Measurements from ENCODE around the gene PIK3CD. TPM values are rescaled to one million over a fixed set of nuclear protein-coding genes. Genes with fewer than 3 reads are reported as not detected.

The PIK3CD gene
- total and polyA plus RNA-seq, 2 experiments from 2014 or later: 6.6 to 32.1 TPM

GRCh38 chr1:9629445-9630201 lies 21.9 kb upstream of the PIK3CD start:
- no peak overlapping the region for H3K27ac ChIP-seq (ENCODE audit: low read depth)
- Mint-ChIP-seq H3K4me1 (peaks cover 9% of the 10 kb centered on the region; the same call in 2 of the 3 replicates), H3K27me3 (ENCODE audit: insufficient read depth, low read depth, poor library complexity) (peaks cover 19% of the 10 kb centered on the region), H3K4me3 (no peak overlapping the region), H3K9me3 (0 out of 3 replicates have a peak, but pooled peaks cover 2% of the 10 kb centered on the region), H3K27ac (no peak overlapping the region), H3K36me3 (ENCODE audit: low read depth) (no peaks in the 10 kb centered on the region; the same call in 2 of the 3 replicates)
- H3K4me2 ChIP-seq: no peak overlapping the region
- no peak overlapping the region for H3K4me3 ChIP-seq
- H3K9me2 ChIP-seq (ENCODE audit: insufficient read depth): no peaks in the 10 kb centered on the region
- TF ChIP-seq POLR2AphosphoS5 (IDR thresholded peaks at IDR 0.05; ENCODE audit: low read depth) (no peak), STAT1 (IDR thresholded peaks at IDR 0.05; ENCODE audit: unreplicated experiment) (no peak), EZH2phosphoT487 (IDR thresholded peaks at IDR 0.05; ENCODE audit: unreplicated experiment) (no peak), NANOG (IDR thresholded peaks at IDR 0.05; ENCODE audit: borderline replicate concordance) (no peak), EZH2 (IDR thresholded peaks at IDR 0.05; ENCODE audit: low read depth, unreplicated experiment) (no peak), CREB1 (CRISPR knock-in tag; IDR thresholded peaks at IDR 0.05; ENCODE audit: low read depth) (no peak), ZNF114 (CRISPR knock-in tag; IDR thresholded peaks at IDR 0.05) (no peak), JUNB (IDR thresholded peaks at IDR 0.05; ENCODE audit: unreplicated experiment) (no peak), ZNF331 (CRISPR knock-in tag; IDR thresholded peaks at IDR 0.05; ENCODE audit: low read depth) (no peak), ETS1 (IDR thresholded peaks at IDR 0.05) (no peak)
- TF ChIP-seq, protein P1, sequence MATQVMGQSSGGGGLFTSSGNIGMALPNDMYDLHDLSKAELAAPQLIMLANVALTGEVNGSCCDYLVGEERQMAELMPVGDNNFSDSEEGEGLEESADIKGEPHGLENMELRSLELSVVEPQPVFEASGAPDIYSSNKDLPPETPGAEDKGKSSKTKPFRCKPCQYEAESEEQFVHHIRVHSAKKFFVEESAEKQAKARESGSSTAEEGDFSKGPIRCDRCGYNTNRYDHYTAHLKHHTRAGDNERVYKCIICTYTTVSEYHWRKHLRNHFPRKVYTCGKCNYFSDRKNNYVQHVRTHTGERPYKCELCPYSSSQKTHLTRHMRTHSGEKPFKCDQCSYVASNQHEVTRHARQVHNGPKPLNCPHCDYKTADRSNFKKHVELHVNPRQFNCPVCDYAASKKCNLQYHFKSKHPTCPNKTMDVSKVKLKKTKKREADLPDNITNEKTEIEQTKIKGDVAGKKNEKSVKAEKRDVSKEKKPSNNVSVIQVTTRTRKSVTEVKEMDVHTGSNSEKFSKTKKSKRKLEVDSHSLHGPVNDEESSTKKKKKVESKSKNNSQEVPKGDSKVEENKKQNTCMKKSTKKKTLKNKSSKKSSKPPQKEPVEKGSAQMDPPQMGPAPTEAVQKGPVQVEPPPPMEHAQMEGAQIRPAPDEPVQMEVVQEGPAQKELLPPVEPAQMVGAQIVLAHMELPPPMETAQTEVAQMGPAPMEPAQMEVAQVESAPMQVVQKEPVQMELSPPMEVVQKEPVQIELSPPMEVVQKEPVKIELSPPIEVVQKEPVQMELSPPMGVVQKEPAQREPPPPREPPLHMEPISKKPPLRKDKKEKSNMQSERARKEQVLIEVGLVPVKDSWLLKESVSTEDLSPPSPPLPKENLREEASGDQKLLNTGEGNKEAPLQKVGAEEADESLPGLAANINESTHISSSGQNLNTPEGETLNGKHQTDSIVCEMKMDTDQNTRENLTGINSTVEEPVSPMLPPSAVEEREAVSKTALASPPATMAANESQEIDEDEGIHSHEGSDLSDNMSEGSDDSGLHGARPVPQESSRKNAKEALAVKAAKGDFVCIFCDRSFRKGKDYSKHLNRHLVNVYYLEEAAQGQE (IDR thresholded peaks at IDR 0.05; ENCODE audit: unreplicated experiment): no peak
- TF ChIP-seq, protein P2, sequence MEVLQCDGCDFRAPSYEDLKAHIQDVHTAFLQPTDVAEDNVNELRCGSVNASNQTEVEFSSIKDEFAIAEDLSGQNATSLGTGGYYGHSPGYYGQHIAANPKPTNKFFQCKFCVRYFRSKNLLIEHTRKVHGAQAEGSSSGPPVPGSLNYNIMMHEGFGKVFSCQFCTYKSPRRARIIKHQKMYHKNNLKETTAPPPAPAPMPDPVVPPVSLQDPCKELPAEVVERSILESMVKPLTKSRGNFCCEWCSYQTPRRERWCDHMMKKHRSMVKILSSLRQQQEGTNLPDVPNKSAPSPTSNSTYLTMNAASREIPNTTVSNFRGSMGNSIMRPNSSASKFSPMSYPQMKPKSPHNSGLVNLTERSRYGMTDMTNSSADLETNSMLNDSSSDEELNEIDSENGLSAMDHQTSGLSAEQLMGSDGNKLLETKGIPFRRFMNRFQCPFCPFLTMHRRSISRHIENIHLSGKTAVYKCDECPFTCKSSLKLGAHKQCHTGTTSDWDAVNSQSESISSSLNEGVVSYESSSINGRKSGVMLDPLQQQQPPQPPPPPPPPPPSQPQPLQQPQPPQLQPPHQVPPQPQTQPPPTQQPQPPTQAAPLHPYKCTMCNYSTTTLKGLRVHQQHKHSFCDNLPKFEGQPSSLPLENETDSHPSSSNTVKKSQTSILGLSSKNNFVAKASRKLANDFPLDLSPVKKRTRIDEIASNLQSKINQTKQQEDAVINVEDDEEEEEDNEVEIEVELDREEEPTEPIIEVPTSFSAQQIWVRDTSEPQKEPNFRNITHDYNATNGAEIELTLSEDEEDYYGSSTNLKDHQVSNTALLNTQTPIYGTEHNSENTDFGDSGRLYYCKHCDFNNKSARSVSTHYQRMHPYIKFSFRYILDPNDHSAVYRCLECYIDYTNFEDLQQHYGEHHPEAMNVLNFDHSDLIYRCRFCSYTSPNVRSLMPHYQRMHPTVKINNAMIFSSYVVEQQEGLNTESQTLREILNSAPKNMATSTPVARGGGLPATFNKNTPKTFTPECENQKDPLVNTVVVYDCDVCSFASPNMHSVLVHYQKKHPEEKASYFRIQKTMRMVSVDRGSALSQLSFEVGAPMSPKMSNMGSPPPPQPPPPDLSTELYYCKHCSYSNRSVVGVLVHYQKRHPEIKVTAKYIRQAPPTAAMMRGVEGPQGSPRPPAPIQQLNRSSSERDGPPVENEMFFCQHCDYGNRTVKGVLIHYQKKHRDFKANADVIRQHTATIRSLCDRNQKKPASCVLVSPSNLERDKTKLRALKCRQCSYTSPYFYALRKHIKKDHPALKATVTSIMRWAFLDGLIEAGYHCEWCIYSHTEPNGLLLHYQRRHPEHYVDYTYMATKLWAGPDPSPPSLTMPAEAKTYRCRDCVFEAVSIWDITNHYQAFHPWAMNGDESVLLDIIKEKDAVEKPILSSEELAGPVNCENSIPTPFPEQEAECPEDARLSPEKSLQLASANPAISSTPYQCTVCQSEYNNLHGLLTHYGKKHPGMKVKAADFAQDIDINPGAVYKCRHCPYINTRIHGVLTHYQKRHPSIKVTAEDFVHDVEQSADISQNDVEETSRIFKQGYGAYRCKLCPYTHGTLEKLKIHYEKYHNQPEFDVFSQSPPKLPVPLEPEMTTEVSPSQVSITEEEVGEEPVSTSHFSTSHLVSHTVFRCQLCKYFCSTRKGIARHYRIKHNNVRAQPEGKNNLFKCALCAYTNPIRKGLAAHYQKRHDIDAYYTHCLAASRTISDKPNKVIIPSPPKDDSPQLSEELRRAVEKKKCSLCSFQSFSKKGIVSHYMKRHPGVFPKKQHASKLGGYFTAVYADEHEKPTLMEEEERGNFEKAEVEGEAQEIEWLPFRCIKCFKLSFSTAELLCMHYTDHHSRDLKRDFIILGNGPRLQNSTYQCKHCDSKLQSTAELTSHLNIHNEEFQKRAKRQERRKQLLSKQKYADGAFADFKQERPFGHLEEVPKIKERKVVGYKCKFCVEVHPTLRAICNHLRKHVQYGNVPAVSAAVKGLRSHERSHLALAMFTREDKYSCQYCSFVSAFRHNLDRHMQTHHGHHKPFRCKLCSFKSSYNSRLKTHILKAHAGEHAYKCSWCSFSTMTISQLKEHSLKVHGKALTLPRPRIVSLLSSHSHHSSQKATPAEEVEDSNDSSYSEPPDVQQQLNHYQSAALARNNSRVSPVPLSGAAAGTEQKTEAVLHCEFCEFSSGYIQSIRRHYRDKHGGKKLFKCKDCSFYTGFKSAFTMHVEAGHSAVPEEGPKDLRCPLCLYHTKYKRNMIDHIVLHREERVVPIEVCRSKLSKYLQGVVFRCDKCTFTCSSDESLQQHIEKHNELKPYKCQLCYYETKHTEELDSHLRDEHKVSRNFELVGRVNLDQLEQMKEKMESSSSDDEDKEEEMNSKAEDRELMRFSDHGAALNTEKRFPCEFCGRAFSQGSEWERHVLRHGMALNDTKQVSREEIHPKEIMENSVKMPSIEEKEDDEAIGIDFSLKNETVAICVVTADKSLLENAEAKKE (CRISPR knock-in tag; IDR thresholded peaks at IDR 0.05): no peak
- TF ChIP-seq, protein P3, sequence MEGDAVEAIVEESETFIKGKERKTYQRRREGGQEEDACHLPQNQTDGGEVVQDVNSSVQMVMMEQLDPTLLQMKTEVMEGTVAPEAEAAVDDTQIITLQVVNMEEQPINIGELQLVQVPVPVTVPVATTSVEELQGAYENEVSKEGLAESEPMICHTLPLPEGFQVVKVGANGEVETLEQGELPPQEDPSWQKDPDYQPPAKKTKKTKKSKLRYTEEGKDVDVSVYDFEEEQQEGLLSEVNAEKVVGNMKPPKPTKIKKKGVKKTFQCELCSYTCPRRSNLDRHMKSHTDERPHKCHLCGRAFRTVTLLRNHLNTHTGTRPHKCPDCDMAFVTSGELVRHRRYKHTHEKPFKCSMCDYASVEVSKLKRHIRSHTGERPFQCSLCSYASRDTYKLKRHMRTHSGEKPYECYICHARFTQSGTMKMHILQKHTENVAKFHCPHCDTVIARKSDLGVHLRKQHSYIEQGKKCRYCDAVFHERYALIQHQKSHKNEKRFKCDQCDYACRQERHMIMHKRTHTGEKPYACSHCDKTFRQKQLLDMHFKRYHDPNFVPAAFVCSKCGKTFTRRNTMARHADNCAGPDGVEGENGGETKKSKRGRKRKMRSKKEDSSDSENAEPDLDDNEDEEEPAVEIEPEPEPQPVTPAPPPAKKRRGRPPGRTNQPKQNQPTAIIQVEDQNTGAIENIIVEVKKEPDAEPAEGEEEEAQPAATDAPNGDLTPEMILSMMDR (conservative IDR thresholded peaks at IDR 0.05; ENCODE audit: low read depth in 2 of 2): no peak
- H2AFZ ChIP-seq: no peak overlapping the region
- no peaks in the 10 kb centered on the region for H3F3A ChIP-seq (replicated peaks; ENCODE audit: low read depth)
- H4K20me1 ChIP-seq (replicated peaks; ENCODE audit: insufficient read depth): no peaks in the 10 kb centered on the region
- H3K4me1 ChIP-seq (ENCODE audit: insufficient read depth): no peaks in the 10 kb centered on the region
- DNase-seq (ENCODE audit: low spot score) (no peak), ATAC-seq (no peak)
- H3K79me2 ChIP-seq (replicated peaks; ENCODE audit: insufficient read depth): no peaks in the 10 kb centered on the region
- H3K36me3 ChIP-seq (ENCODE audit: insufficient read depth): no peaks in the 10 kb centered on the region
- H3K27me3 ChIP-seq (ENCODE audit: insufficient read depth): peaks cover 4% of the 10 kb centered on the region; the same call in 1 of the 2 replicates
